ENCODE data around the gene PARN. TPM values are rescaled to one million over a fixed set of nuclear protein-coding genes. Genes with fewer than 3 reads are reported as not detected.

The PARN gene
- total RNA-seq, 2 donors from 2014 or later = 22.4 to 51.2 TPM

DNA sequence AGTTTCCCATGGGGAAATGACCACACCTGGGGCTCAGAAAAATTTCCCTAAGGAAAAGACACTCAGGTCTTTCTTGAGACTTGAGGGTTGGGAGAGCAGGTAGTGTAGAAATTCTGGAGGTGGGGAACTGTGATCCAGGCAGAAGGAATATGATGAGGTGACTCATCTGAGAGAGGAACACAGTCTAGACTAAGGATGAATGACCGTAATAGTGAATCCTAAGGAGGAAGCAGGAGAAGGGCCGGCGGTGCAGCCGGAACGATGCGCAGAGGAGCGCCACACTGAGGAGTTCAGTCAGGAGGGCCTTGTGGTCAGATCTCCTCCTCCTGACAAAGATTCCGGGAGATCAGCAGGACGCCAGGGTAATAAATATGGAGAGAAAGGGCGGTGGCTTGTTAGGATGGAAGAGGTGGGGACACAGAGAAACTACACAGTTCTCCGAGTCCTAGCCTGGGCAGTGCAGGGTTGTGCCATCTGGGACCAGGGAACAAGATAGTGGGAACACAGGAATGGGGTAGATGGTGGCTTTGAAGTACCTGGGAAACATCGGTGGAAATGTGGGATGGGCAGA, 135.6 kb downstream of the PARN start:
- Histone ChIP-seq H3K36me3 (no peaks in the 10 kb centered on the region), H3K9me3 (no peaks in the 10 kb centered on the region), H3K4me3 (no peak overlapping the region), H3K27ac (no peak overlapping the region), H3K27me3 (replicated peaks; ENCODE audit: insufficient read depth) (no peaks in the 10 kb centered on the region), H3K4me1 (replicated peaks) (no peaks in the 10 kb centered on the region)
- TF ChIP-seq POLR2A (IDR thresholded peaks at IDR 0.05) = no peak
- 98% methylated on average over 12 of the region's 12 CpGs for WGBS
- intact Hi-C loops (cut with DNase I) = no loop called here
- no peak for DNase-seq (ENCODE audit: low spot score)

DNA sequence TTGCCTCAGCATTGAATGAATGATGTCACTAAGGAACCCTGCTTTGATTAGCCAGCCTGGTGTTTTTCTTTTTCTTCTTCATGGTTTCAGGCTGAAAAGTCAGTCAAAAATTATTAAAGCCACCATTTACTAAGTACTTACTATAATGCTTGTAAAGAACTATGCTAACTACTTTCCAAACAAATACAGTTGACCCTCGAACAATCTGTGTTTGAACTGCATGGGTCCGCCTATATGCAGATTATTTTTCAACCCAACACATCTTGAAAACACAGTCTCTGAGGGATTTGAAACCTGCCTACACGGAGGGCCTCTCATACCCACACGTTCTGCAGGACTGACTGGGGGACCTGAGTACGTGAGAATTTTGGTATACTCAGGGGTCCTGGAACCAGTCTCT, 136.3 kb downstream of the PARN start:
- 86% methylated on average over 5 of the region's 5 CpGs for WGBS
- no peaks in the 10 kb centered on the region for H3K4me1 ChIP-seq (replicated peaks)
- no peak for TF ChIP-seq POLR2AphosphoS5 (IDR thresholded peaks at IDR 0.05)
- no peak for DNase-seq (ENCODE audit: low spot score)
- H3K27ac ChIP-seq = no peak overlapping the region
- no peaks in the 10 kb centered on the region for H3K9me3 ChIP-seq
- no peaks in the 10 kb centered on the region for H3K36me3 ChIP-seq
- H3K4me3 ChIP-seq = no peak overlapping the region
- intact Hi-C loops (cut with DNase I) = no loop called here
- no peaks in the 10 kb centered on the region for H3K27me3 ChIP-seq (replicated peaks; ENCODE audit: insufficient read depth)

- no peak overlapping the region for H3K4me3 ChIP-seq
- no peak overlapping the region for H3K27ac ChIP-seq
- no peaks in the 10 kb centered on the region for H3K27me3 ChIP-seq (replicated peaks; ENCODE audit: insufficient read depth)
- no peak for DNase-seq (ENCODE audit: low spot score)
- TF ChIP-seq POLR2A (IDR thresholded peaks at IDR 0.05) (no peak), POLR2AphosphoS5 (IDR thresholded peaks at IDR 0.05) (no peak)
- TF ChIP-seq, protein P1, sequence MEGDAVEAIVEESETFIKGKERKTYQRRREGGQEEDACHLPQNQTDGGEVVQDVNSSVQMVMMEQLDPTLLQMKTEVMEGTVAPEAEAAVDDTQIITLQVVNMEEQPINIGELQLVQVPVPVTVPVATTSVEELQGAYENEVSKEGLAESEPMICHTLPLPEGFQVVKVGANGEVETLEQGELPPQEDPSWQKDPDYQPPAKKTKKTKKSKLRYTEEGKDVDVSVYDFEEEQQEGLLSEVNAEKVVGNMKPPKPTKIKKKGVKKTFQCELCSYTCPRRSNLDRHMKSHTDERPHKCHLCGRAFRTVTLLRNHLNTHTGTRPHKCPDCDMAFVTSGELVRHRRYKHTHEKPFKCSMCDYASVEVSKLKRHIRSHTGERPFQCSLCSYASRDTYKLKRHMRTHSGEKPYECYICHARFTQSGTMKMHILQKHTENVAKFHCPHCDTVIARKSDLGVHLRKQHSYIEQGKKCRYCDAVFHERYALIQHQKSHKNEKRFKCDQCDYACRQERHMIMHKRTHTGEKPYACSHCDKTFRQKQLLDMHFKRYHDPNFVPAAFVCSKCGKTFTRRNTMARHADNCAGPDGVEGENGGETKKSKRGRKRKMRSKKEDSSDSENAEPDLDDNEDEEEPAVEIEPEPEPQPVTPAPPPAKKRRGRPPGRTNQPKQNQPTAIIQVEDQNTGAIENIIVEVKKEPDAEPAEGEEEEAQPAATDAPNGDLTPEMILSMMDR (IDR thresholded peaks at IDR 0.05) = no peak
- H3K4me1 ChIP-seq (replicated peaks) = no peaks in the 10 kb centered on the region
- H3K9me3 ChIP-seq = no peaks in the 10 kb centered on the region
- 88% methylated on average over 2 of the region's 2 CpGs for whole genome bisulfite sequencing
- no peaks in the 10 kb centered on the region for H3K36me3 ChIP-seq
- intact Hi-C loops (cut with DNase I) = no loop called here
These were observed 137.4 kb downstream of the PARN start for GRCh38 chr16:14492614-14493013.

DNA sequence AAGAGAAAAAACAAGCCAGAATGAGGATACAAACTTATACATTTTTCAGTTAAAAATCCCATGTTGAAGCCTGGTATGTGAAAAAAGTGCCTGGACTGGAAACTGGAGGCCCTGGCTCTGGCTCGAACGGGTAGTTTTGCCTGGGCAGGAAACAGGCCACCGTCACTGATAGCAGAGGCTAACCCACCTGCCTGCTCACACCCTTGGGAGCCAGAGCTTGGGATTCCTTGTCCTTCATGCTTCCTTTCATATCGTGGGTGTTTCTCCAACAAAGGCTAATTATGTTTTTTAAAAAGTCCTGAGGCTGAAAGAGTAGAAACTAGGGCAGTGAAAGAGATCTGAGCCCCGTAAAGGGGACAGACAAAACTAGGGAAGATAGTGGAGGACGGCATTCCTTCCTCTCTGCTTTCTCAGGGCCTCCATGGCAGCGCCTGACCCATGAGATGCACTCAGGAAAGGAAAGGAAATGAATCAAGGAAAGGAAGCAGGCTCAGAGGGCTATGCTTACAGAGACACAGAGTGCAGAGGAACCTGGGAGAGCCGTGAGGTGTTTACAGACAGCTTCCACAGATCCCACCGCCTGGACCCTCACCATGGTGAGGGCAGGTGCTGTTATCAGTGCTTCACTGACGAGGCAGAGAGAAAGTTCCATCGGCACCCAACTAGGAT, 138.1 kb downstream of the PARN start:
- no peak for TF ChIP-seq POLR2AphosphoS5 (IDR thresholded peaks at IDR 0.05)
- TF ChIP-seq POLR2A (IDR thresholded peaks at IDR 0.05) = no peak
- TF ChIP-seq, protein P1 (IDR thresholded peaks at IDR 0.05) = no peak
- no peak overlapping the region for H3K27ac ChIP-seq
- H3K27me3 ChIP-seq (replicated peaks; ENCODE audit: insufficient read depth) = no peaks in the 10 kb centered on the region
- intact Hi-C loops (cut with DNase I) = no loop called here
- no peak overlapping the region for H3K4me3 ChIP-seq
- H3K4me1 ChIP-seq (replicated peaks) = no peaks in the 10 kb centered on the region
- H3K9me3 ChIP-seq = no peaks in the 10 kb centered on the region
- DNase-seq (ENCODE audit: low spot score) = no peak
- 72% methylated on average over 11 of the region's 11 CpGs for WGBS
- no peaks in the 10 kb centered on the region for H3K36me3 ChIP-seq

DNA sequence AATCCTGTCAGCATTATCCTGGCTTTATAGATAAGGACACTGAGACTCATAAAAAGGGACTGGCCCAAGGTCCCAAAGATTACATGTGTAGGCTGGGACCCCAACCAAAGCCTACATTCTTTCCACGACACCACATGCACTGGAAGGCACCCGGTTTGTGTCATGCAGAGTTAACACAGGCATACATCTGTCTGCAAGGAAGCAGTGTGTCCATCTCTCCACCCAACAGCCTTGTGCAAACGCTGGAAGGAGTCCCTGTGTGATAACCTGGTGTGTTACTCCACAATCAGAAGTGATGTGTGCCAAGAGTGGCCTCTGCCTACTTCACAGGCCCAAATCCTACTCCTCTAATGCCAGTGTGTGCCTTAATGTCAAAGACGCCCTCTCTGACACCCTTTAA, 139.8 kb downstream of the PARN start:
- no peaks in the 10 kb centered on the region for H3K4me1 ChIP-seq (replicated peaks)
- TF ChIP-seq POLR2A (IDR thresholded peaks at IDR 0.05) (no peak), POLR2AphosphoS5 (IDR thresholded peaks at IDR 0.05) (no peak)
- TF ChIP-seq, protein P1 (IDR thresholded peaks at IDR 0.05) = no peak
- H3K9me3 ChIP-seq = no peaks in the 10 kb centered on the region
- intact Hi-C loops (cut with DNase I) = no loop called here
- no peaks in the 10 kb centered on the region for H3K36me3 ChIP-seq
- no peak for DNase-seq (ENCODE audit: low spot score)
- no peaks in the 10 kb centered on the region for H3K27me3 ChIP-seq (replicated peaks; ENCODE audit: insufficient read depth)
- no peak overlapping the region for H3K4me3 ChIP-seq
- H3K27ac ChIP-seq = no peak overlapping the region
- 86% methylated on average over 4 of the region's 4 CpGs for WGBS

- intact Hi-C loops (cut with DNase I) = no loop called here
- Histone ChIP-seq H3K9me3 (no peaks in the 10 kb centered on the region), H3K36me3 (no peaks in the 10 kb centered on the region), H3K27ac (no peak overlapping the region), H3K4me3 (no peak overlapping the region), H3K27me3 (replicated peaks; ENCODE audit: insufficient read depth) (no peaks in the 10 kb centered on the region), H3K4me1 (replicated peaks) (no peaks in the 10 kb centered on the region)
- DNase-seq (ENCODE audit: low spot score) = no peak
- 94% methylated on average over 4 of the region's 4 CpGs for WGBS
- TF ChIP-seq, protein P1 (IDR thresholded peaks at IDR 0.05) = no peak
- TF ChIP-seq POLR2AphosphoS5 (IDR thresholded peaks at IDR 0.05) (no peak), POLR2A (IDR thresholded peaks at IDR 0.05) (no peak)
These were observed 140.6 kb downstream of the PARN start for GRCh38 chr16:14489460-14489859.

All from prostate gland (tissue), 2 donors.